ENCODE results near the gene POGLUT2.
"Not testable (repeated sequence)": the region's sequence is repeated elsewhere in the genome, so short reads cannot be mapped to it uniquely, and the experiment has no call there.

Gene POGLUT2

GRCh38 chr13:102805680-102806079 lies 6.9 kb upstream of the POGLUT2 start:
- no peak for DNase-seq

DNA sequence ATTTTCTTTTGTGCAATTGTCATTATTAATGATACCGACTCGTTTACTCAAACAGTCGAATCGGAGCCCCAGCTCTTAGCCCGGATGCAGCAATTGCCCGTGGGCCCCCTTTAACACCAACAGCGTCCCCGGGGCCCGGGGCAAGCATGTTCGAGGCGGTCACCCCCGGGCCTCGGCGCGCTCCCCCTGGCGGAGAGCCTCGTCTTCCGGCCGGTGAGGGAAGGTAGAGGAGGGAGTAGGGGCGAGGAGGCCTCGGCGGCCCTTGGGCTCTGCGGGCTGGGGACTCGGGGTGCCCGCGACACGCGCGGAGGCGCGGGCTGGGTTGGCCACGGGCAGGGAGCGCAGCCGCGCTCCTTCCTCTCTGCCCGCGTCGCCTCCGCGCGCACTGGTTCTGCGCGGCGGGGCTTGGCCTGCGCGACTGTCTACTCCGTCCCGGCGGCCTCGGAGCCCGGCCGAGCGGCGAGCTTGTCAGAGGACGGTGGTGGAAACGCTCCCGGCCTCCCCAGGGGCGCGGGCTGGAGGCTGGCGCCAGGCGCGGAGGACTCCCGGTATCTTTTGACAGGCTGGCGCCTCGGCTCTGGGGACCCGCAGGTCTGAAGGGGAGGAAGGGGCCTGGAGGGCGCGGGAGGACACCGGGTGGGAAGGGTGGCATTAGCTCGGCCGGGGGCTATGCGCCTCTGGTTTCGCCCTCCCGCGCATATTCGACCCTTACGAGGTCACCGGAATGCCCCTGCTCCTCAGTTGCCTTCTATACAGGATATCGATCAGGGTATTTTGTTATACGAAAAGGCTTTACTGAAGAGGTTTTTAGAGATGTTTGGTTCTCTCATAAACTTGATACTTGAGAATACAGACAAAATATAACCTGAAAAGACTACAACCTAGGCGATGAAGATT lies 1.6 kb upstream of the POGLUT2 start:
- peak; percentile 53 for DNase-seq

DNA sequence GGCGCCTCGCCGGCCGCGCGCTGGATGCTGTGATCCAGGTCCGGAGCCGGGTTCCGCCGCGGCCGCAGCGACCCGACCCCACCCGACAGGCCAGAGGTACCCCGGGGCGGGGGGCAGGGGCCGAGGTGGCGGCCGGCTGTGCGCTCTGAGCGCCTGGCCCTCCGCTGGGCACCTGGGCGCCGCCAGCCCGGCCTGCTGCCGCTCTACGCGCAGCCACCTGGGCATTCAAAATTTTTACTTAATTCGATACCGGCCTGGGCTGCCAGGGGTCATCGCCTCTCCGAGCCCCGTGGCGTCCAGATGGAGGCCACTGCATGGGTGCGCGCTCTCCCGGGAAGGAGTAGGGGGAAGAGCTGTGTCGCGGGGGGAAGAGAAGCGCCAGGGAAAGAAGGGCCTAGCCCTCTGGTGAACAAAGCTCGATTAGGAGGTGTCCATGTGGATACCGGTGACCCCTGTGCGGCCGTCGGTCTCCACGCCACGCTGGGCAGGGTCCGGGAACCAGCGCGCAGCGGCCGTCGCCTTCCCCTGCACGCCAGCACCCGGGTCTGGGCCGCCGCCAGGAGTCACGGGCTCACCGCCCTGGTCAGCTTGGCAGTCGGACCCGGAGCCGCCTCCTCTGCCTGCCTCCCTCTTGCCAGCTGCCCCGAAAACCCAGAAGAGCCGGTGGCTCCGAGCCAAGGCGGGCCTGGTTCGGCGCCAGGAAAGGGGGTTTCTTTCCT lies 809 bp upstream of the POGLUT2 start:
- no peak for DNase-seq

GRCh38 chr13:102793611-102794355 lies 5.0 kb downstream of the POGLUT2 start:
- DNase-seq = no peak

DNA sequence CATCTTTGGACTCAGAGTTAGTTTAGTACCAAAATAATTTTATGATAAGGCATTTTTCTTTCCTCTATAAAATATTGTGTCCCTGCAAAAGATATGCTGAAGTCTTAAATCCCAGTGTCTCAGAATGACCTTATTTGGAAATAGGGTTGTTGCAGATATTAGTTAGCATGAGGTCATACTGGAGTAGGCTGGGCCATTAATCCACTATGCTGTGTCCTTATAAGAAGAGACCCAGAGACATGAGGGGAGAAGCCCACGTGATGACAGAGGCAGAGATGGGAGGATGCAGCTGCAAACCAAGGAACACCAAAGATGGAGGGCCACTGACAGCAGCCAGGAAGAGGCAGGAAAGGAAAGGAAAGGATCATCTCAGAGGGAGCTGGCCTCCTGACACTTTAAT lies 6.4 kb downstream of the POGLUT2 start:
- no peak for DNase-seq

GRCh38 chr13:102788683-102789082 lies 10.1 kb downstream of the POGLUT2 start:
- no peak for DNase-seq

DNA sequence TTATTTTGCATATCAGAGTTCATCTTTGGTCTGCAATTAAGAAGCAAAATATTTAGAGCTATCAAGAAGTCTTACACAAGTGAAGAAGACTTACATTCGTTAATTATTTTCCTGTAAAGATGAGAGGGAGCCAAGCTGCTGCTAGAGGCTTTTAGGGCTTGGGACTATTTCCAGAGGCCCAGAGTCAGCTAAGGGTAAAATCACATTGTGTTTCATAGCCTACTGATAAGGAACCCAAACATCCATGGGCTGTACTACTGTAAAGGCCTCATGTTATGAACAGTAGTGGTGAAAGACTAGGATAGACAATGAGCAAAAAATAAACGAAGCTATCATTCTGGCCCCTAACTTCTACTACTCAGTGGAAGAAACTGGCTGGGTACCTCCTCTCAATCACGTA lies 14.3 kb downstream of the POGLUT2 start:
- DNase-seq = no peak

- DNase-seq = no peak
Observed at GRCh38 chr13:102781591-102781990, 17.2 kb downstream of the POGLUT2 start.

- DNase-seq = not testable (repeated sequence)
Observed at GRCh38 chr13:102780656-102781055, 18.1 kb downstream of the POGLUT2 start.

- DNase-seq = no peak
Observed at GRCh38 chr13:102779436-102780159, 19.2 kb downstream of the POGLUT2 start.

GRCh38 chr13:102777736-102778135 lies 21.0 kb downstream of the POGLUT2 start:
- DNase-seq = no peak

DNA sequence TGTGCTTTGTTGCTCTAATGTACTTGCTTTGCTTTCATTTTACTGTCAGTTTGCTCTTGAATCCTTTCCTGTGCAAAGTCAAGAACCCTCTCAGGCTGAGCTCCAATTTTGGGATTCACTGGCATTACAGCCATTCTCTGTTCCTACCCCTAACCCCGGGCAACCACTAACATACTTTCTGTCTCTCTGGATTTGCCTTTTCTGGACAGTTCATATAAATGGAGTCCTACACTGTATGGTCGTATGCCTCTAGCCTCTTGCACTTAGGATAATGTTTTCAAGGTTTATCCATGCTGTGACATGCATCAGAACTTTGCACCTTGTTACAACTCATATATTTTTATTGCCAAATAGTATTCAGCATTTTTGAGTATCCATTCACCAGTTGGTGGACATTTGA lies 22.5 kb downstream of the POGLUT2 start:
- no peak for DNase-seq

DNA sequence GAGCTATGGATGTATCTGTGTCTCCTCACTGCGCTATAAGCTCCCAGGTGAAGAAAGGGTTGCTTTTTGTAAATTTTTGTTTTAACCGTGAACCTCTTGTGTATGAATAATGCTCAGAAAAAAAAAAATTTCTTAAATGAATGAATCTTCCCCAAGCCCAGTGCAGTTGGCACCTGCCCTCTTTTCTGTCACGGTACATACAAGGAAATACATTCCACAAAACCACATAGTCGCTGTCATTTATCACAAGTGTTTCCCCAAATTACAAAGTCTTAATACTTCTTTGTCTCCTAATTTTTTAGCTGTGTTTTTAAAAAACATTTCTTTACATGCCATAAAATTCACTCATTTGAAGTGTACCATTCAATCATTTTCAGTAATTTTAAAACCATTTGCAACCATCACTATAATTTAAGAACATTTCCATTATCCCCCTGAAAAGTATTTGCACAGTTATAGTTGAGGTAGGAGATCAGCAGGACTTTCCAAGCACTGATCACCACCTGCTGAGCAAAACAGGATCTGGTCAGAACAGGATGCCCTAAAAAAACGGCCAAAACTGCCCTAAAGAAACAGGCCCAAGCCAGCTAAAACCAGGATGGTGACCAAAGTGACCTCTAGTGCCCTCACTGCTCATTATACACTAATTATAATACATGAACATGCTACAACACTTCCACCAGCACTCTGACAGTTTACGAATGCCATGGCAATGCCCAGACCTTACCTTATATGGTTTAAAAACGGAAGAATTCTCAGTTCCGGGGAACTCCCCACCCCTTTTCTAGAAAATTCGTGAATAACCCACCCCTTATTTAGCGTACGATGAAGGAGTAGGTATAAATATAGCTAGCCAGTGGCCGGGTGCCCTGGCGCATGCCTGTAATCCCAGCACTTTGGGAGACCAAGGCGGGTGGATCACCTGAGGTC lies 23.9 kb downstream of the POGLUT2 start:
- no peak for DNase-seq

GRCh38 chr13:102774214-102774568 lies 24.6 kb downstream of the POGLUT2 start:
- DNase-seq = no peak

DNA sequence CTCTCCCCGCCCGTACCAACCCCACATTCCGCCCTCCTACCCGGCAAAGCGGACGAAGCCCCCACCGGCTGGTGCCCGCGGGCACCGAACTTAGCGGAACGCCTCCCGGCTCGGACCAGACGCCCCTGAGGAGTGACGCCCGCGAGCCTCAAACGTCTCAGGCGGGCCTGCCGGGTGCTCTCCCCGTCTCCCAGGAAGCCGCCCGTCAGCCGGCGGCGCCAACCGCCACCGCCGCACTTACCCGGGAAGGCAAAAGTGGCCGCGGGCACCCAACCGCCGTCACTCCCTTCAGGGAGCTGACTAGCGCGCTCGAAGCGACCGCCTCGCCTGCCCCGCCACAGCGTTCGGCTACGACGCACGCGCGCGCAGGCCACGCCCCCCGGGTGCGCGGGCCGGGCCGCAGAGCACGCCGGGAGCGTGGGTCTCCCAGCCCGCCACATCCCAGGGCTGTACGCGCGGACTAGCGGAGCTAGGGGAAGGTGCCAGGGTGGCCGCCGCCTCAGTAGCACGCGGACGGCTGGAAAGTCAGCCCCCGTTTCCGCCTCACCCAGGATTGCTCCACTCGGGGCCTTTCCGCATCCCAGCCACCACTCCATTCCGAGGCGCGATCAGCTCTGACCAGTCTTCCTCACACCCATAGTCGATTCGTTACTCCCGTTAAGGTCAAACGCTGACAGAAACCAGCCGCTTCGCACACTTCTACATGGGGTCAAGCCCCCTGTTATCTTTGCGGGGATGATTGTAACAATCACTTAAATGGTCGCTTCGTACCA lies 25.1 kb downstream of the POGLUT2 start, which contains the start of gene TEX30:
TEX30 (minus strand) TSS at position 346 of the 773 bp plus-strand sequence. CDS start 3,760 bp downstream, outside the sequence.
- DNase-seq = peak; percentile 35

GRCh38 chr13:102772042-102772425 lies 26.7 kb downstream of the POGLUT2 start:
- no peak for DNase-seq

- DNase-seq = no peak
Observed at GRCh38 chr13:102771298-102772041, 27.3 kb downstream of the POGLUT2 start.

- no peak for DNase-seq
Observed at GRCh38 chr13:102770435-102770834, 28.3 kb downstream of the POGLUT2 start.

- no peak for DNase-seq
Observed at GRCh38 chr13:102769679-102770078, 29.1 kb downstream of the POGLUT2 start.

DNA sequence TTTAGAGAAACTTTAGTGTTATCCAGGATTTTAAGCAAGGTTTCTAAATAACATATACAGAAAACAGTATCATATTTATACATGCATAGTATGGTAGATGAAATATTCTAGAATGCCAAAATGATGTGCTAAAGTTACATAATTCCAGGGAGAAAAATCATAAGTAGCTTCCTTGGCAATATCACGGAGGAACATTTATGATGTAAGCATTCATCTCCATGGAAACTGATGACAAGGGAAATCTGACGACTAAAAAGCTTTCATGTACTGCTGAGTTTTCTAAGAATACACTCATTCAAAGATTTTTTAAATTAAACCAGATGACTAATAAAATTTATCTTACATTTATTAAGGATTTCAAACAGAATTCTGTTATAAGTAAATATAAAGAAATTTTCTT lies 29.9 kb downstream of the POGLUT2 start:
- DNase-seq = no peak

All from NCI-H2107 (cell line).